Body of pancreas (tissue), 4 donors: Measurements from ENCODE around the gene CCL23.

ENCODE experiments used
- POLR2A ChIP-seq, 3 donors: fragments of 450-650 bp; IDR thresholded peaks; one replicate each; pipeline ENCODE4 v1.6.1; 2016; ENCODE audit warnings: antibody characterized with exemption in 3 of 3, mild to moderate bottlenecking in 2 of 3
- TF ChIP-seq, protein P1 (sequence below), 7 experiments: fragments of 450-650 bp in 4 of 7; fragments of 200-600 bp in 3 of 7; sonication (generic) in 3 of 7; IDR thresholded peaks; one replicate each; pipeline ENCODE4 v1.5.1; 2016 to 2019; ENCODE audit warnings: antibody characterized with exemption in 7 of 7

DNA sequence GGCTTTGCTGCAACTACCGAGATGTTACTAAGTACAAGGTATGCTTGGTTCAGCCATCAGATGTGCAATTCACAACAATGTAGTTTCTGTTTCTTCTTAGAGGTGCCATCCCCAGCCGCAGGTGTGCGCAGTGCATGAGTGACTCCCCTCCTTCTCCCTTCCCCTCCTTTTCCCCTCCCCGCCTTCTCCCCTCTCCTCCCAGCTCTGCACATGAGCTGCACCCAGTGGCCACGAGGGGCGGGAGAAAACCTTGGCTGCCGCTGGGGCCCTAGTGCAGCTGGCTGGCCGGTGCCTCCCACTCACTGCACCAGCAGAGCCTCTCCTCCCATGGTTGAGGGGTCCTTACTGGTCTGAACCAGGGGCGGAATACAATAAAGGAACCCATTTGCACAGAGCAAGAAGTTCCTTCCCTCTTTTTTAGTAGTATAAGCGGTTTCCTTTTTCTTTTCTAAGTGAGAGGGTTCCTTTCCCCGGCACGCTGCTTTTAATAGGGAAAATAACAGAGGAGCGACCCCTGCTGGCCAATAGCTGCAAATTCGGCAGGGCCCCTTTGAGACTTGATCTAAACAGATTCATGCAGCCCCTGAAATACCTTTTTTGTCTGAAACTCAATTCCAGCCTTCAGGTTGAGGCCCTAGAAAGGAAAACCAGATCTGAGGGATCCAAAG lies 8.6 kb downstream of the CCL23 start:
- TF ChIP-seq, protein P1, sequence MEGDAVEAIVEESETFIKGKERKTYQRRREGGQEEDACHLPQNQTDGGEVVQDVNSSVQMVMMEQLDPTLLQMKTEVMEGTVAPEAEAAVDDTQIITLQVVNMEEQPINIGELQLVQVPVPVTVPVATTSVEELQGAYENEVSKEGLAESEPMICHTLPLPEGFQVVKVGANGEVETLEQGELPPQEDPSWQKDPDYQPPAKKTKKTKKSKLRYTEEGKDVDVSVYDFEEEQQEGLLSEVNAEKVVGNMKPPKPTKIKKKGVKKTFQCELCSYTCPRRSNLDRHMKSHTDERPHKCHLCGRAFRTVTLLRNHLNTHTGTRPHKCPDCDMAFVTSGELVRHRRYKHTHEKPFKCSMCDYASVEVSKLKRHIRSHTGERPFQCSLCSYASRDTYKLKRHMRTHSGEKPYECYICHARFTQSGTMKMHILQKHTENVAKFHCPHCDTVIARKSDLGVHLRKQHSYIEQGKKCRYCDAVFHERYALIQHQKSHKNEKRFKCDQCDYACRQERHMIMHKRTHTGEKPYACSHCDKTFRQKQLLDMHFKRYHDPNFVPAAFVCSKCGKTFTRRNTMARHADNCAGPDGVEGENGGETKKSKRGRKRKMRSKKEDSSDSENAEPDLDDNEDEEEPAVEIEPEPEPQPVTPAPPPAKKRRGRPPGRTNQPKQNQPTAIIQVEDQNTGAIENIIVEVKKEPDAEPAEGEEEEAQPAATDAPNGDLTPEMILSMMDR (IDR thresholded peaks at IDR 0.05), result no peak
- TF ChIP-seq POLR2A (IDR thresholded peaks at IDR 0.05), result no peak
